HepG2 (cell line): ENCODE measurements around the gene AUP1. TPM values are rescaled to one million over a fixed set of nuclear protein-coding genes. Genes with fewer than 3 reads are reported as not detected.
A peak's percentile ranks its signal among the peaks of the same experiment; 100 is the strongest.

Experiments
- GABPB1 ChIP-seq: IDR thresholded peaks from 2 replicates; pipeline ENCODE4 v1.6.1; 2016; ENCODE audit warnings: mild to moderate bottlenecking, missing genetic modification reagents, moderate library complexity, missing compliant biosample characterization
- HINFP ChIP-seq: sonication (generic); formaldehyde crosslinking; IDR thresholded peaks from 2 replicates; pipeline ENCODE4 v1.4.0; 2020; ENCODE audit warnings: low read depth, mild to moderate bottlenecking, missing genetic modification reagents
- NR2C2 ChIP-seq: sonication (generic); formaldehyde crosslinking; IDR thresholded peaks from 2 replicates; pipeline ENCODE4 v1.4.0; 2020; ENCODE audit warnings: missing genetic modification reagents, mild to moderate bottlenecking, moderate library complexity, borderline replicate concordance
- PRDM15 ChIP-seq: sonication (generic); formaldehyde crosslinking; IDR thresholded peaks from 2 replicates; pipeline ENCODE4 v1.4.0; 2020; ENCODE audit warnings: missing genetic modification reagents
- RERE ChIP-seq: IDR thresholded peaks from 2 replicates; pipeline ENCODE4 v1.6.1; 2016; ENCODE audit warnings: low read depth, missing genetic modification reagents, missing compliant biosample characterization
- RXRB ChIP-seq: IDR thresholded peaks from 2 replicates; pipeline ENCODE4 v1.6.1; 2016; ENCODE audit warnings: borderline replicate concordance, missing genetic modification reagents, missing compliant biosample characterization
- TOE1 ChIP-seq: sonication (generic); formaldehyde crosslinking; IDR thresholded peaks from 2 replicates; pipeline ENCODE4 v1.4.0; 2020; ENCODE audit warnings: mild to moderate bottlenecking, missing genetic modification reagents
- TRAFD1 ChIP-seq: sonication (generic); formaldehyde crosslinking; IDR thresholded peaks from 2 replicates; pipeline ENCODE4 v1.5.1; 2020; ENCODE audit warnings: missing genetic modification reagents, mild to moderate bottlenecking, borderline replicate concordance
- ZNF276 ChIP-seq: sonication (generic); formaldehyde crosslinking; IDR thresholded peaks from 2 replicates; pipeline ENCODE4 v1.4.0; 2020; ENCODE audit warnings: mild to moderate bottlenecking, low read depth, missing genetic modification reagents
- ZNF501 ChIP-seq: sonication (generic); formaldehyde crosslinking; IDR thresholded peaks from 2 replicates; pipeline ENCODE4 v1.5.1; 2020; ENCODE audit warnings: mild to moderate bottlenecking, moderate library complexity, missing genetic modification reagents
- ZNF670 ChIP-seq: sonication (generic); formaldehyde crosslinking; IDR thresholded peaks from 2 replicates; pipeline ENCODE4 v1.8.0; 2022; ENCODE audit warnings: mild to moderate bottlenecking, missing genetic modification reagents, borderline replicate concordance
- ZNF747 ChIP-seq: sonication (generic); formaldehyde crosslinking; IDR thresholded peaks from 2 replicates; pipeline ENCODE4 v1.8.1; 2023; ENCODE audit warnings: missing genetic modification reagents, mild to moderate bottlenecking, borderline replicate concordance
- polyA plus RNA-seq, 8 experiments: library from polyadenylated mRNA; depleted of rRNA in 3 of 8; stranded (reverse) in 7 of 8; unstranded in 1 of 8; fragments of >200 nt; fragmentation: Illumina TruSeq in 4 of 8; extraction: Trizol in 4 of 8; gene quantifications; 2 replicates each; pipeline versions ENCODE4 v1.2.1 to v1.2.3, GENCODE V29; 2011 to 2016; ENCODE audit warnings: low read depth in 4 of 8, missing spikeins in 1 of 8, mixed read lengths in 1 of 8; ENCODE audit not compliant: insufficient read depth in 1 of 8
- total RNA-seq, 5 experiments: library from RNA; depleted of rRNA; stranded (reverse); fragments of >200 nt; fragmentation: Illumina TruSeq; extraction: Trizol; gene quantifications; 2 replicates each; pipeline ENCODE4 v1.2.3, GENCODE V29; 2016; ENCODE audit warnings: low read depth in 1 of 5

AUP1 gene
- total and polyA plus RNA-seq, 2 of the 13 experiments (the other 11 are each of a cell fraction or from before 2014, with no cell fraction given), result 174 to 267 TPM

GRCh38 chr2:74488643-74489481 is 40.6 kb downstream of the AUP1 start (continued):
- TF ChIP-seq ZNF276 (CRISPR knock-in tag) (no peak), ZNF747 (CRISPR knock-in tag) (peak; percentile 56; the same call in 1 of the 2 replicates), NR2C2 (CRISPR knock-in tag) (peak; percentile 83), HINFP (0 out of 2 replicates have a peak, but pooled peaks have one; percentile 29), GABPB1 (no peak; the same call in 1 of the 2 replicates), RERE (CRISPR knock-in tag) (0 out of 2 replicates have a peak, but pooled peaks have one; percentile 73), PRDM15 (CRISPR knock-in tag) (no peak), ZNF501 (CRISPR knock-in tag) (0 out of 2 replicates have a peak, but pooled peaks have one; percentile 48), TRAFD1 (CRISPR knock-in tag) (no peak), ZNF670 (CRISPR knock-in tag) (no peak), TOE1 (CRISPR knock-in tag) (peak; percentile 36), RXRB (peak; percentile 81; the same call in 1 of the 2 replicates)
